ENCODE data around the gene SLC5A2. TPM values are rescaled to one million over a fixed set of nuclear protein-coding genes. Genes with fewer than 3 reads are reported as not detected.

The SLC5A2 gene
- total and polyA plus RNA-seq, 2 experiments from 2014 or later: 0.36 to 4.9 TPM

DNA sequence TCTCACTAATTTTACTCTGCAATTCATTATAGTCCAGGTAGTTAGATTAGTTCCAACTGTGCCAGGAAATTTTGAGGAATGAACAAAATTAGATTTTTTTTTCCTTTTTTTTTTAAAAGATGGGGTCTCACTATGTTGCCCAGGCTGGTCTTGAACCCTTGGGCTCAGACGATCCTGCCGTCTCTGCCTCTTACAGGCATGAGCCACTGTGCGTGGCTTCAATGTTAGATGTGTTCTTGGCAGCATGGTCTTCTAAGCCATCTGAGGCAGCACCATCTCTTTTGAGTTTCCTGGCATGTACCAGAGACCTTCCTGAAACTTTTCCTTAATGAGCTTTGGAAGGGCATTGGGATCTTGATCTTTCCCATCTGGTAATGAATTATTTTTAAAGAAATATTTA lies 42.2 kb downstream of the SLC5A2 start:
- Histone ChIP-seq H3K4me1 (ENCODE audit: low read depth) (no peaks in the 10 kb centered on the region), H3K27me3 (peaks cover 32% of the 10 kb centered on the region), H3K36me3 (no peaks in the 10 kb centered on the region), H3K27ac (no peak overlapping the region), H3K4me3 (no peak overlapping the region), H3K9me3 (ENCODE audit: low read depth) (no peaks in the 10 kb centered on the region)
- no peak for DNase-seq (ENCODE audit: low read depth in 1 of 2, low spot score in 1 of 2)
- TF ChIP-seq, protein P1, sequence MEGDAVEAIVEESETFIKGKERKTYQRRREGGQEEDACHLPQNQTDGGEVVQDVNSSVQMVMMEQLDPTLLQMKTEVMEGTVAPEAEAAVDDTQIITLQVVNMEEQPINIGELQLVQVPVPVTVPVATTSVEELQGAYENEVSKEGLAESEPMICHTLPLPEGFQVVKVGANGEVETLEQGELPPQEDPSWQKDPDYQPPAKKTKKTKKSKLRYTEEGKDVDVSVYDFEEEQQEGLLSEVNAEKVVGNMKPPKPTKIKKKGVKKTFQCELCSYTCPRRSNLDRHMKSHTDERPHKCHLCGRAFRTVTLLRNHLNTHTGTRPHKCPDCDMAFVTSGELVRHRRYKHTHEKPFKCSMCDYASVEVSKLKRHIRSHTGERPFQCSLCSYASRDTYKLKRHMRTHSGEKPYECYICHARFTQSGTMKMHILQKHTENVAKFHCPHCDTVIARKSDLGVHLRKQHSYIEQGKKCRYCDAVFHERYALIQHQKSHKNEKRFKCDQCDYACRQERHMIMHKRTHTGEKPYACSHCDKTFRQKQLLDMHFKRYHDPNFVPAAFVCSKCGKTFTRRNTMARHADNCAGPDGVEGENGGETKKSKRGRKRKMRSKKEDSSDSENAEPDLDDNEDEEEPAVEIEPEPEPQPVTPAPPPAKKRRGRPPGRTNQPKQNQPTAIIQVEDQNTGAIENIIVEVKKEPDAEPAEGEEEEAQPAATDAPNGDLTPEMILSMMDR (IDR thresholded peaks at IDR 0.05; ENCODE audit: low read depth, low read length): no peak

DNA sequence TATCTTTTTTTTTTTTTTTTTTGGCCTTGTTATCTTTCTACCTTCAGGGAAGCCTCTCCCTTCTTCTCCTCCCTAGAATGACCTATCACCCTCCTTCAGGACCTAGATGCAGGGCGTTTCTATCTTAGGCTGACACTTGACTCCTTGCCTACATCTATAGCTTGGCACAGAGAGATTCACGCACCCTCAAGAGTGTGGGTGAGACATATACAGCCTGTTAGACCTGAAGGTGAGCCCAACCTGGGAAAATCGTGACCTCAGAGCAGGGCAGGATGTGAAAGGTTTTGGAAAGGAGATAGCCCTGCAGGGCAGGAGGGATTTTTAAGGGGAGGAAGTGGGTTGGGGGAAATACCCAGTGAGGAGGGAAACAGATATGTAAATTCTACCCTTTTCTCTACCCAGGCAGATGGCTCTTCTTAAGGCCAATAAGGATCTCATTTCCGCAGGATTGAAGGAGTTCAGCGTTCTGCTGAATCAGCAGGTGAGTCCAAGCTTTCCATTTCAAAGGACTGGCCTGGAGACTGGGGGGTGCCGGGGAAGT lies 44.9 kb downstream of the SLC5A2 start, which contains the start of gene AHSP:
Gene AHSP, plus strand, starts transcription at position 167 of the 541 bp plus-strand sequence. Its CDS starts 240 bp downstream, at position 407.
- Histone ChIP-seq H3K4me3 (no peak within 1 kb of the TSS), H3K27ac (no peak within 1 kb of the TSS), H3K4me1 (ENCODE audit: low read depth) (no peaks in the 10 kb centered on the region), H3K36me3 (no peaks in the 10 kb centered on the region), H3K9me3 (ENCODE audit: low read depth) (no peaks in the 10 kb centered on the region), H3K27me3 (peaks cover 43% of the 10 kb centered on the region)
- TF ChIP-seq, protein P1 (IDR thresholded peaks at IDR 0.05; ENCODE audit: low read depth, low read length): no peak
- DNase-seq (ENCODE audit: low read depth in 1 of 2, low spot score in 1 of 2): no peak

DNA sequence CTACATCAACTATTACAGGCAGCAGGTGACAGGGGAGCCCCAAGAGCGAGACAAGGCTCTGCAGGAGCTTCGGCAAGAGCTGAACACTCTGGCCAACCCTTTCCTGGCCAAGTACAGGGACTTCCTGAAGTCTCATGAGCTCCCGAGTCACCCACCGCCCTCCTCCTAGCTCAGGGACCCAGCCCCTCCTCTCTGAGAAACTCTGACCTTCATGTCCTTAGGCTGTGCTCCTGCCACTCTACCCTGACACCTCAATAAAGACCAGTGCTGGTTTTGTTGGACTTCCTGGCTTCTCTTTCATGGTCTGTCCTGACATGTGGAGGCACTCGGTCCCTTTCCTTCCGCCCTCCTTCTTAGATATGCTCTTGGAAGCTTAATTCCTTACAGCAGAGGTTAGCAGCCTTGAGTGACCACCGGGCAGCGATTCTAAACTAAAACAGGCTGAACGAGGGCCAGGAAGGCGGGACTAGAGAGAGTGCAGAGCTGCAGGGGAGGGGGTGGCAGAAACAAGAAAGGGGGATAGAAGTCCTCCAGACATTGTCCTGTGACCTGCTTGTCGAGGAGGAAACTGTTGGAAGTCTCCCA lies 45.7 kb downstream of the SLC5A2 start:
- Histone ChIP-seq H3K36me3 (no peaks in the 10 kb centered on the region), H3K4me1 (ENCODE audit: low read depth) (no peaks in the 10 kb centered on the region), H3K4me3 (peak overlapping the region; percentile 29), H3K27me3 (peaks cover 43% of the 10 kb centered on the region), H3K9me3 (ENCODE audit: low read depth) (no peaks in the 10 kb centered on the region), H3K27ac (no peak overlapping the region)
- no peak for DNase-seq (ENCODE audit: low read depth in 1 of 2, low spot score in 1 of 2)
- TF ChIP-seq, protein P1 (IDR thresholded peaks at IDR 0.05; ENCODE audit: low read depth, low read length): no peak

DNA sequence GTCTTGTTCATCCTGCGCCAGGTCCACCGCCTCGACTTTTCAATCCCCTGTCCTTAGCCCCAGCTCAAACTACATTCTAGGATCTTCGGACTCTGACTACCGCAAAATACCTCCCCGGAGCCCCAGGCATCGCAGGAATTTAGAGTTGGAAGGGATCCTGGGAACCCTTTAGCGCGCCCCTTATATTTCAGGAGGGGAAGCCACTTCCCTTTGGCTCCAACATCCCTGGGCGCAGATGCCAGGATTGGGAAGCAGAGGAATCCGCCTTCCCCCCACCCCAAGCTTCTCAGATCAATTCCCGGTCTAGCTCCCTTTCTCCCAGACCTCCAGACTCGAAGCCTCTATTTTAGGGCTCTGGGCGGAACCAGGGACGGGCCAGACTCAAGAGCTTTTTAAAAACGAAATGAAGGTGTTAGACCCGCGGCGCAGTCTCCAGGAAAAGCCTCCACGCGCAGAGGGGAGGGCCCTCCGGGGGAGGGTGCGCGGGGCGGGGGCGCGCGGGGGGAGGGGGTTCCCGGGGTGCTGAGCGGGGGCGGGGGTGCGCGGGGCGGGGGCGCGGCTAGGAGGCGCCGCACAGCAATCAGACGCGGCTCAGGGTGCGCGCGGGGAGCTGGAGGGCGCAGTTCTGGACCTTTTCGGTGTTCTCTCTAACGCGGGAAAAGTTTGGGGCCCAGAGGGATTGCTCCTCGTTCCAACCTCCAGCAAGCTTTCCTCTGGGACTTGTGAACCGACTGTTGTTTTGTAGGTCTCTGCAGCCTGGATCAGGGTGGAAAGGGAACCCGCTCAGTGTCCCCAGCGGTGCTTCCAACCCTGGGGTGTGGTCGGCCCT lies 46.4 kb downstream of the SLC5A2 start:
- Histone ChIP-seq H3K27me3 (peaks cover 43% of the 10 kb centered on the region), H3K4me3 (peak overlapping the region; percentile 29), H3K4me1 (ENCODE audit: low read depth) (no peaks in the 10 kb centered on the region), H3K27ac (no peak overlapping the region), H3K36me3 (no peaks in the 10 kb centered on the region), H3K9me3 (ENCODE audit: low read depth) (no peaks in the 10 kb centered on the region)
- peak; percentile 27 to 73 for DNase-seq (ENCODE audit: low read depth in 1 of 2, low spot score in 1 of 2)
- TF ChIP-seq, protein P1 (IDR thresholded peaks at IDR 0.05; ENCODE audit: low read depth, low read length): no peak

DNA sequence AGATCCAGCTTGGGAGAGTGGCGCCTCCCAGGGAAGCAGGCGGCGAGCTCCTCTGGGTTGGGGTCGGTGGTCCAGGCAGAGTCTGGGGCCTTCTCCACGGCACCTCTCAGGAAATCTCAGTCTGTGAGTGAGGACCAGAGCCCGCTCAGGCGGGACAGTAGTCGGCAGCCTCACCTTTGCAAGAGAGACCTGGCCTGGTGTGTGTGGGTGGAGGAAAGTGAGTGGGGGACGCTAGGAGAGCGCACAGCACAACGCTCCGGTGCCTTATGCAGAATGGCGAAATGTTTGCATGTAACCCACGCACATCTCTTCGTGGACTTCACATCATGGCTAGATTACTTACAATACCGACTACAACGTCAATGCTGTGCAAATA lies 47.0 kb downstream of the SLC5A2 start:
- Histone ChIP-seq H3K4me1 (ENCODE audit: low read depth) (no peaks in the 10 kb centered on the region), H3K4me3 (peak overlapping the region; percentile 29), H3K27ac (no peak overlapping the region), H3K36me3 (no peaks in the 10 kb centered on the region), H3K27me3 (peaks cover 43% of the 10 kb centered on the region), H3K9me3 (ENCODE audit: low read depth) (no peaks in the 10 kb centered on the region)
- TF ChIP-seq, protein P1 (IDR thresholded peaks at IDR 0.05; ENCODE audit: low read depth, low read length): no peak
- no peak for DNase-seq (ENCODE audit: low read depth in 1 of 2, low spot score in 1 of 2)

All from cardiac muscle cell (in vitro differentiated cells and primary cell).